ENCODE data around the gene ULK4.
"Not testable (repeated sequence)": the region's sequence is repeated elsewhere in the genome, so short reads cannot be mapped to it uniquely, and the experiment has no call there.

ULK4 gene

GRCh38 chr3:41464401-41464800 lies 497.5 kb downstream of the ULK4 start:
- peaks cover 7% of the 10 kb centered on the region for H3K4me1 ChIP-seq (ENCODE audit: control insufficient read depth, low read depth, low read length)
- no peak overlapping the region for H3K9ac ChIP-seq (ENCODE audit: low read length)
- no peak overlapping the region for H3K4me3 ChIP-seq (ENCODE audit: low read length)
- H3K27me3 ChIP-seq (ENCODE audit: control insufficient read depth, insufficient read depth, low read length) = no peaks in the 10 kb centered on the region
- H3K27ac ChIP-seq (ENCODE audit: low read length) = no peak overlapping the region
- no peaks in the 10 kb centered on the region for H3K9me3 ChIP-seq (ENCODE audit: control insufficient read depth, low read depth, low read length)
- no peaks in the 10 kb centered on the region for H3K36me3 ChIP-seq (ENCODE audit: control insufficient read depth, low read depth, low read length)

DNA sequence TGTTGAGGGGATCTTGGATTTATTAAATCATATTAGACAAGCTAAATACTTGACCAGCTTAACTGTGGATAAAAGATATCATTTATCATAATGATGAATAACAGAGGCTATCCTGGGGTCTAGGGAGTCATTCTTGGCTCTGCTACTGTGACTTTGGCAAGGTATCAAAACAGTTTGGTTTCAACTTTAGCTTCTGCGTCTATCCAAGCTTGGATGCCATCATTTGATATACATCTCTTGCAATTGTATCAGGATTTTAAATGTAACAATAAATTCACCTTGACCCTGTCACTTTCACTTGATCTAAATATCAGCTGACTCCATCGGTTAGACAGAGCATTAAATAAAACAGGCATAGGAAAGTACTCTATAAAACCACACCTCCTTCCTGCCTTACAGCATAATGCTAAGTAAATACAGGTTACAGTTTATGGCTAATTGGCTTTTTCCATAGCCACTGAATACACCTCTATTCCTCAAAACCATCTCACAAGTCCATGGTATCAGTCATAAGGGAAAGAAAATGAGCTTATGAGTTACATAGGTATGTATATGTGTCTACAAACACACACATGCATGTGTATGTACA lies 499.7 kb downstream of the ULK4 start:
- no peak overlapping the region for H3K4me3 ChIP-seq (ENCODE audit: low read length)
- no peaks in the 10 kb centered on the region for H3K27me3 ChIP-seq (ENCODE audit: control insufficient read depth, insufficient read depth, low read length)
- H3K4me1 ChIP-seq (ENCODE audit: control insufficient read depth, low read depth, low read length) = peaks cover 7% of the 10 kb centered on the region
- no peaks in the 10 kb centered on the region for H3K36me3 ChIP-seq (ENCODE audit: control insufficient read depth, low read depth, low read length)
- H3K9ac ChIP-seq (ENCODE audit: low read length) = no peak overlapping the region
- H3K27ac ChIP-seq (ENCODE audit: low read length) = no peak overlapping the region
- H3K9me3 ChIP-seq (ENCODE audit: control insufficient read depth, low read depth, low read length) = no peaks in the 10 kb centered on the region

DNA sequence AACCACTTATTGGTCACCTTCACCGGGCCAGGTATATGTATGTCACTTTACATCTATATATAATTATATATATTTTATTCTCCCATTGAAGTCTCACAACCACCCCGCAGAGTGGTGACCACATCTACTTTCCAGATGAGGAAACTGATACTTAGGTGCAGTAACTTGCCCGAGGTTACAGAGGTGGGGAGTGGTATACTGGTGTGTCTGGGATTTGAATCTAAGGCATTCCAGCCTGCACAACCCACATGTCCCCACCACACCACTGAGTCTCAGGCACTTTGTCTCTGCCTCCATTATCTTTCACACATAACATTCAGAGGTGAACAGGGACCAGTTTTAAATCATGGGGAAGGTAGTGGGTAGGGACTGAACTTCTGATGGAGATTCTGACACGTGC lies 501.2 kb downstream of the ULK4 start:
- Histone ChIP-seq H3K27me3 (ENCODE audit: control insufficient read depth, insufficient read depth, low read length) (no peaks in the 10 kb centered on the region), H3K27ac (ENCODE audit: low read length) (no peak overlapping the region), H3K36me3 (ENCODE audit: control insufficient read depth, low read depth, low read length) (no peaks in the 10 kb centered on the region), H3K4me1 (ENCODE audit: control insufficient read depth, low read depth, low read length) (peaks cover 11% of the 10 kb centered on the region), H3K9me3 (ENCODE audit: control insufficient read depth, low read depth, low read length) (no peaks in the 10 kb centered on the region), H3K4me3 (ENCODE audit: low read length) (no peak overlapping the region), H3K9ac (ENCODE audit: low read length) (no peak overlapping the region)

- no peak overlapping the region for H3K27ac ChIP-seq (ENCODE audit: low read length)
- H3K4me3 ChIP-seq (ENCODE audit: low read length) = no peak overlapping the region
- no peaks in the 10 kb centered on the region for H3K27me3 ChIP-seq (ENCODE audit: control insufficient read depth, insufficient read depth, low read length)
- no peak overlapping the region for H3K9ac ChIP-seq (ENCODE audit: low read length)
- H3K4me1 ChIP-seq (ENCODE audit: control insufficient read depth, low read depth, low read length) = peaks cover 11% of the 10 kb centered on the region
- no peaks in the 10 kb centered on the region for H3K9me3 ChIP-seq (ENCODE audit: control insufficient read depth, low read depth, low read length)
- H3K36me3 ChIP-seq (ENCODE audit: control insufficient read depth, low read depth, low read length) = no peaks in the 10 kb centered on the region
These were observed 504.7 kb downstream of the ULK4 start for GRCh38 chr3:41457176-41457575.

- Histone ChIP-seq H3K27ac (ENCODE audit: low read length) (no peak overlapping the region), H3K4me3 (ENCODE audit: low read length) (no peak overlapping the region), H3K4me1 (ENCODE audit: control insufficient read depth, low read depth, low read length) (peaks cover 11% of the 10 kb centered on the region), H3K9me3 (ENCODE audit: control insufficient read depth, low read depth, low read length) (no peaks in the 10 kb centered on the region), H3K27me3 (ENCODE audit: control insufficient read depth, insufficient read depth, low read length) (no peaks in the 10 kb centered on the region), H3K9ac (ENCODE audit: low read length) (no peak overlapping the region), H3K36me3 (ENCODE audit: control insufficient read depth, low read depth, low read length) (no peaks in the 10 kb centered on the region)
These were observed 505.7 kb downstream of the ULK4 start for GRCh38 chr3:41456162-41456561.

- not testable (repeated sequence) for H3K9me3 ChIP-seq (ENCODE audit: control insufficient read depth, low read depth, low read length); H3K4me1 ChIP-seq (ENCODE audit: control insufficient read depth, low read depth, low read length); H3K27ac ChIP-seq (ENCODE audit: low read length); H3K27me3 ChIP-seq (ENCODE audit: control insufficient read depth, insufficient read depth, low read length); H3K9ac ChIP-seq (ENCODE audit: low read length); H3K4me3 ChIP-seq (ENCODE audit: low read length); H3K36me3 ChIP-seq (ENCODE audit: control insufficient read depth, low read depth, low read length)
These were observed 508.3 kb downstream of the ULK4 start for GRCh38 chr3:41453618-41454017.

DNA sequence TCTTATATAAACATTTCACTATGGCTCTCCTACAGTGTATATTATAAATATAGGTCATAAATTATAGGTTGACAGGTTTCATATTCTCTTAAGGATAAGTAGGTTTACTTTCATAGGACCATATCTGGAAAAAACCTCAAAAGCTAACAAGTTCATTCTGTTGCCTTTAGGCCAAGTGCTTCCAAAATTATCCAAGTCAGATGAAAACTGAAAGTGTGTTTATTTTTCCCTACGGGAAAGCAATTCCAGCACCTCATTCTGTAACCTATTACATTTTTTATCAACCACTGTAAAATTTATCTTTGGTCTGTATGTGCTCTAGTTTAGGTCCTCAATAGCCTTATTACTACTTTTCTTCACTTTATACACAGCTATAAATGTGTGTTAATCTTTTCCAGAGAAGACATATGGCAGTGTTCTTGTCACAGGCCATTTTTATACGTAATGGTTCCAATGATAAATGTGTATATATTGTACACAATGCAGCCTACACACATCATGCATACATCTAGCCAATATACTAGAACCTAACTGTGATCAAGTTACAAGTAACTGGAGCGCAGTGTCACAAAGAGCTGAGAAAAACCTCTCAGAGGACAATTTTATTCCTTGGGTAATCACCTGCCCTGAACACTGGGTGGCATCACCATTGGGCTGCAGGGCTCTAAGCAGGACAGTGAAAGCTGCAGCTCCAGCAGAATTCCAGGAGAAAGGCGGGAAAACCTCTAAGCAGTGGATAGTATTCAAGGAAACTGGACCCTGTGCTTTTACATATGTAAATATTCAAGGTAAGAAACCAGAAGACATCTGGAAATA lies 511.3 kb downstream of the ULK4 start:
- no peak overlapping the region for H3K27ac ChIP-seq (ENCODE audit: low read length)
- H3K9ac ChIP-seq (ENCODE audit: low read length) = no peak overlapping the region
- no peaks in the 10 kb centered on the region for H3K36me3 ChIP-seq (ENCODE audit: control insufficient read depth, low read depth, low read length)
- H3K4me1 ChIP-seq (ENCODE audit: control insufficient read depth, low read depth, low read length) = no peaks in the 10 kb centered on the region
- H3K4me3 ChIP-seq (ENCODE audit: low read length) = no peak overlapping the region
- no peaks in the 10 kb centered on the region for H3K9me3 ChIP-seq (ENCODE audit: control insufficient read depth, low read depth, low read length)
- H3K27me3 ChIP-seq (ENCODE audit: control insufficient read depth, insufficient read depth, low read length) = no peaks in the 10 kb centered on the region

- no peaks in the 10 kb centered on the region for H3K4me1 ChIP-seq (ENCODE audit: control insufficient read depth, low read depth, low read length)
- H3K36me3 ChIP-seq (ENCODE audit: control insufficient read depth, low read depth, low read length) = no peaks in the 10 kb centered on the region
- H3K27me3 ChIP-seq (ENCODE audit: control insufficient read depth, insufficient read depth, low read length) = no peaks in the 10 kb centered on the region
- no peaks in the 10 kb centered on the region for H3K9me3 ChIP-seq (ENCODE audit: control insufficient read depth, low read depth, low read length)
- H3K27ac ChIP-seq (ENCODE audit: low read length) = no peak overlapping the region
- H3K4me3 ChIP-seq (ENCODE audit: low read length) = no peak overlapping the region
- H3K9ac ChIP-seq (ENCODE audit: low read length) = no peak overlapping the region
These were observed 513.5 kb downstream of the ULK4 start for GRCh38 chr3:41448396-41448795.

GRCh38 chr3:41447701-41448100 lies 514.2 kb downstream of the ULK4 start:
- H3K4me3 ChIP-seq (ENCODE audit: low read length) = no peak overlapping the region
- H3K36me3 ChIP-seq (ENCODE audit: control insufficient read depth, low read depth, low read length) = no peaks in the 10 kb centered on the region
- no peaks in the 10 kb centered on the region for H3K4me1 ChIP-seq (ENCODE audit: control insufficient read depth, low read depth, low read length)
- H3K9me3 ChIP-seq (ENCODE audit: control insufficient read depth, low read depth, low read length) = no peaks in the 10 kb centered on the region
- H3K9ac ChIP-seq (ENCODE audit: low read length) = no peak overlapping the region
- no peak overlapping the region for H3K27ac ChIP-seq (ENCODE audit: low read length)
- no peaks in the 10 kb centered on the region for H3K27me3 ChIP-seq (ENCODE audit: control insufficient read depth, insufficient read depth, low read length)

DNA sequence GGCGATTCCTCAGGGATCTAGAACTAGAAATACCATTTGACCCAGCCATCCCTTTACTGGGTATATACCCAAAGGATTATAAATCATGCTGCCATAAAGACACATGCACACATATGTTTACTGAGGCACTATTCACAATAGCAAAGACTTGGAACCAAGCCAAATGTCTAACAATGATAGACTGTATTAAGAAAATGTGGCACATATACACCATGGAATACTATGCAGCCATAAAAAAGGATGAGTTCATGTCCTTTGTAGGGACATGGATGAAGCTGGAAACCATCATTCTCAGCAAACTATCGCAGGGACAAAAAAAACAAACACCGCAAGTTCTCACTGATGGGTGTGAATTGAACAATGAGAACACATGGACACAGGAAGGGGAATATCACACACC lies 515.6 kb downstream of the ULK4 start:
- H3K27ac ChIP-seq (ENCODE audit: low read length); H3K9me3 ChIP-seq (ENCODE audit: control insufficient read depth, low read depth, low read length); H3K27me3 ChIP-seq (ENCODE audit: control insufficient read depth, insufficient read depth, low read length); H3K4me3 ChIP-seq (ENCODE audit: low read length); H3K9ac ChIP-seq (ENCODE audit: low read length); H3K4me1 ChIP-seq (ENCODE audit: control insufficient read depth, low read depth, low read length); H3K36me3 ChIP-seq (ENCODE audit: control insufficient read depth, low read depth, low read length): not testable (repeated sequence)

DNA sequence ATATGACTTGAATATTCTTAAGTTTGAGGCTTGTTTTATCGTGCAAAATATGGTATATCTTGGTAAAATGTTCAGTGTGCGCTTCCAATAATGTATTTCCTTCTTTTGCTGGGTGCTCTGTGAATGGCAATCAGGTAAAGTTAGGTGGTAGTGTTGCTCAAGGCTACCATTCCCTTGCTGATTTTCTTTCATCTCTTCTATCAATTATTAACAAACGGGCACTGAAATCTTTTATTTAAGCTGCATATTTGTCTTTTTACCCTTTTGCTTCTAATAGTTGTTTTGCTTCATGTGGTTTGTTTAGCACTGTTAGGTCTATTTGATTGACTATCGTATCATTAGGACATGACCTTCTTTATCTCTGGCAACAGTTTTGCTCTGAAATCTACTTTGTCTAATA lies 520.3 kb downstream of the ULK4 start:
- Histone ChIP-seq H3K9me3 (ENCODE audit: control insufficient read depth, low read depth, low read length) (peaks cover 5% of the 10 kb centered on the region), H3K4me1 (ENCODE audit: control insufficient read depth, low read depth, low read length) (peaks cover 10% of the 10 kb centered on the region), H3K27me3 (ENCODE audit: control insufficient read depth, insufficient read depth, low read length) (no peaks in the 10 kb centered on the region), H3K36me3 (ENCODE audit: control insufficient read depth, low read depth, low read length) (no peaks in the 10 kb centered on the region), H3K27ac (ENCODE audit: low read length) (no peak overlapping the region), H3K9ac (ENCODE audit: low read length) (no peak overlapping the region), H3K4me3 (ENCODE audit: low read length) (no peak overlapping the region)

GRCh38 chr3:41441139-41441538 lies 520.8 kb downstream of the ULK4 start:
- Histone ChIP-seq H3K27me3 (ENCODE audit: control insufficient read depth, insufficient read depth, low read length) (no peaks in the 10 kb centered on the region), H3K36me3 (ENCODE audit: control insufficient read depth, low read depth, low read length) (no peaks in the 10 kb centered on the region), H3K4me3 (ENCODE audit: low read length) (no peak overlapping the region), H3K4me1 (ENCODE audit: control insufficient read depth, low read depth, low read length) (peaks cover 10% of the 10 kb centered on the region), H3K9ac (ENCODE audit: low read length) (no peak overlapping the region), H3K27ac (ENCODE audit: low read length) (no peak overlapping the region), H3K9me3 (ENCODE audit: control insufficient read depth, low read depth, low read length) (peaks cover 5% of the 10 kb centered on the region)

Data from iPS-18a (cell line).